Upper lobe of left lung (tissue), 4 donors: ENCODE measurements around the gene DAO.

Source experiments
- POLR2A ChIP-seq, 4 donors: fragments of 450-650 bp; IDR thresholded peaks; one replicate each; pipeline ENCODE4 v1.5.1; 2016 to 2017; ENCODE audit warnings: antibody characterized with exemption in 4 of 4, mild to moderate bottlenecking in 2 of 4
- POLR2AphosphoS5 ChIP-seq, 2 donors: sonication (generic); formaldehyde crosslinking; IDR thresholded peaks; one replicate each; pipeline ENCODE4 v1.5.1; 2017; ENCODE audit warnings: antibody characterized with exemption in 2 of 2
- TF ChIP-seq, protein P1 (sequence below), 6 experiments: fragments of 450-650 bp in 4 of 6; fragments of 200-600 bp in 2 of 6; sonication (generic) in 2 of 6; IDR thresholded peaks; one replicate each; pipeline ENCODE4 v1.5.1; 2016 to 2019; ENCODE audit warnings: antibody characterized with exemption in 6 of 6

DNA sequence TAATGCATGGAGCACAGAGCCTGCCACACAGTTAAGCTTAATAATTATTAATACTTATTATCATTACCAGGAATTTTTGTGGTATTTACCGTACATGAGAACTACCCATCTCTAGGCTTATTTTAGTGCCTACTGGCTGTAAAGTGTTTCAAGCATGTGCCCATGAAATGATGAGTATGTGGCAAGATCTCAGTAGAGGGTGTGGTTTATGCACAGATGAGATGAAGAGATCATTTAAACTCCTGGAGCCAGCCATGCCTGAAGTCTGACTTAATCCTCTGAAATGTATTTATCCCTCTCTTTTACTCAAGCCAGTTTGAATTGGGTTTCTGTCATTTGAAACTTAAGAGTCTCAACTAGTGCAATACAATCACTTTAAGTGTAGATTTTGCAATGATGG lies 60.2 kb downstream of the DAO start:
- TF ChIP-seq POLR2A (IDR thresholded peaks at IDR 0.05): no peak
- TF ChIP-seq, protein P1, sequence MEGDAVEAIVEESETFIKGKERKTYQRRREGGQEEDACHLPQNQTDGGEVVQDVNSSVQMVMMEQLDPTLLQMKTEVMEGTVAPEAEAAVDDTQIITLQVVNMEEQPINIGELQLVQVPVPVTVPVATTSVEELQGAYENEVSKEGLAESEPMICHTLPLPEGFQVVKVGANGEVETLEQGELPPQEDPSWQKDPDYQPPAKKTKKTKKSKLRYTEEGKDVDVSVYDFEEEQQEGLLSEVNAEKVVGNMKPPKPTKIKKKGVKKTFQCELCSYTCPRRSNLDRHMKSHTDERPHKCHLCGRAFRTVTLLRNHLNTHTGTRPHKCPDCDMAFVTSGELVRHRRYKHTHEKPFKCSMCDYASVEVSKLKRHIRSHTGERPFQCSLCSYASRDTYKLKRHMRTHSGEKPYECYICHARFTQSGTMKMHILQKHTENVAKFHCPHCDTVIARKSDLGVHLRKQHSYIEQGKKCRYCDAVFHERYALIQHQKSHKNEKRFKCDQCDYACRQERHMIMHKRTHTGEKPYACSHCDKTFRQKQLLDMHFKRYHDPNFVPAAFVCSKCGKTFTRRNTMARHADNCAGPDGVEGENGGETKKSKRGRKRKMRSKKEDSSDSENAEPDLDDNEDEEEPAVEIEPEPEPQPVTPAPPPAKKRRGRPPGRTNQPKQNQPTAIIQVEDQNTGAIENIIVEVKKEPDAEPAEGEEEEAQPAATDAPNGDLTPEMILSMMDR (IDR thresholded peaks at IDR 0.05): no peak
- no peak for TF ChIP-seq POLR2AphosphoS5 (IDR thresholded peaks at IDR 0.05)
